Activated CD8-positive, alpha-beta T cell treated with anti-CD3 and anti-CD28 coated beads, Interleukin-2, amount 10 ng/mL, durations not matched to agents 7 days and 5 days (primary cell): ENCODE measurements around the gene VRK2. TPM values are rescaled to one million over a fixed set of nuclear protein-coding genes. Genes with fewer than 3 reads are reported as not detected.

ENCODE experiments used
- ATAC-seq: fragments of 150-1000 bp; cut with Tn5 transposase; one replicate; pipeline ENCODE4 v1.10.0; 2021; ENCODE audit warnings: moderate library complexity
- CTCF ChIA-PET: fragments of 350-600 bp; sonication (Branson Sonifier 250); formaldehyde crosslinking; loops from one replicate; lab custom pipeline; 2021; ENCODE audit warnings: antibody characterized with exemption; lab: Charles Lee
- POLR2A ChIA-PET: fragments of 350-600 bp; sonication (Branson Sonifier 250); formaldehyde crosslinking; loops from one replicate; lab custom pipeline; 2021; ENCODE audit warnings: antibody characterized with exemption; lab: Charles Lee
- DNase-seq: peaks from one replicate; pipeline ENCODE4 v3.0.0-alpha.2; 2020
- H3K27ac Mint-ChIP-seq: one replicate; pipeline ENCODE4 v1.8.0; 2021; ENCODE audit warnings: mild to moderate bottlenecking, mixed read lengths
- H3K27me3 Mint-ChIP-seq: one replicate; pipeline ENCODE4 v1.8.0; 2021; ENCODE audit warnings: low read depth, mixed read lengths
- H3K36me3 Mint-ChIP-seq: one replicate; pipeline ENCODE4 v1.8.0; 2021; ENCODE audit warnings: low read depth, mixed read lengths
- H3K4me1 Mint-ChIP-seq: one replicate; pipeline ENCODE4 v1.8.0; 2021; ENCODE audit warnings: low read depth, mixed read lengths
- H3K4me3 Mint-ChIP-seq: one replicate; pipeline ENCODE4 v1.8.0; 2021; ENCODE audit warnings: mild to moderate bottlenecking, mixed read lengths
- H3K9me3 Mint-ChIP-seq: one replicate; pipeline ENCODE4 v1.8.0; 2022; ENCODE audit warnings: mixed read lengths; ENCODE audit not compliant: insufficient read depth
- total RNA-seq, 2 experiments: library from RNA; stranded (reverse); gene quantifications; one replicate each; pipeline ENCODE4 v1.2.3, GENCODE V29; 2021

VRK2 gene
- total RNA-seq, 2 experiments from 2014 or later, result 24.1 to 26.0 TPM

- no peaks in the 10 kb centered on the region for H3K9me3 Mint-ChIP-seq
- CTCF ChIA-PET, result no interaction called here
- H3K27ac Mint-ChIP-seq, result no peak overlapping the region
- no peak overlapping the region for H3K4me3 Mint-ChIP-seq
- POLR2A ChIA-PET, result interaction anchor here (1.1 kb wide), 1 partner anchor 9 kb away, joined by 5 read pairs; no protein-coding TSS in a partner anchor
- H3K27me3 Mint-ChIP-seq, result no peaks in the 10 kb centered on the region
- H3K4me1 Mint-ChIP-seq, result peaks cover 7% of the 10 kb centered on the region
- peaks cover 46% of the 10 kb centered on the region for H3K36me3 Mint-ChIP-seq
- ATAC-seq, result no peak
- DNase-seq, result no peak
Observed at GRCh38 chr2:58055033-58055786, 8.6 kb downstream of the VRK2 start.

DNA sequence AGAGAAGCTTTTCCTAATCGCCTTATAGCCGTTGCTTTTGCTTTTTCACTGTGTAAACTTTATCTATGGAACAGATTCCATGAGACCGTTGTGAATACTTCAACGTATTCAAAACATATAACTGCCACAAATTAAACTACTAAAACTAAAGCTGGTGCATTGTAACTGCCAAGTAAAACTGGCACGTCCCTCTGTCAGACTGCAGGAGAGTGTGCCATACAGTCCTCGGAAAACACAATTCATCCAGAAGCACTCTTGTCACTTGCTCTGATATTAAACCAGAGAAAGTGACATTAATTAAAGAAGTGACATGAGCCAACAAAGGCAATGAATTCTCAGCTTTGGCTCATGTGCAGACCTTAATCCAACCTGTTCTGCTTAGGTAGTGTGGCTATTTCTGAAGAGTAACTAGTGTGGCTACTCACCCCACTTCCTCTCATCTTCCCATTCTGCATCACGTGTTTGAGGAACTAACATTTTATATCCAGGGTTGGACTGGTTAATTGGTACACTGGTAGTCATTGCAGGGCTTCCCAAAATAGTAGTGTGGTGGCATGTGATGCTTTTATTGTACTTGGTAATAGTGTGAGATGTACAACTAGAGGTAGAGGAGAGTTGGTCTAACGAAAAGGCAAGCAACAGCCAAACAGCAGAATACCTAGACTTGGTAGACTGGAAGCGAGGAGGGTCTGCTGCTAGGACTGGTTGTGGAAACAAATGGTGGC lies 9.7 kb downstream of the VRK2 start:
- H3K9me3 Mint-ChIP-seq, result no peaks in the 10 kb centered on the region

GRCh38 chr2:58057707-58058530 lies 11.3 kb downstream of the VRK2 start:
- POLR2A ChIA-PET, result interaction anchor here (1.5 kb wide), 1 partner anchor 11 kb away, joined by 6 read pairs; the partner anchor contains the start of gene VRK2
- DNase-seq, result no peak

More for the DNA sequence above, 9.7 kb downstream of the VRK2 start:
- POLR2A ChIA-PET, result no interaction called here
- Mint-ChIP-seq H3K4me1 (peaks cover 7% of the 10 kb centered on the region), H3K4me3 (no peak overlapping the region), H3K27ac (no peak overlapping the region), H3K27me3 (no peaks in the 10 kb centered on the region), H3K36me3 (peaks cover 50% of the 10 kb centered on the region)
- ATAC-seq (no peak), DNase-seq (no peak)
- CTCF ChIA-PET, result no interaction called here

GRCh38 chr2:58063641-58064040 lies 17.0 kb downstream of the VRK2 start:
- ChIA-PET CTCF (interaction anchor here (1.7 kb wide), 1 partner anchor 12 kb away, joined by 4 read pairs; no protein-coding TSS in a partner anchor), POLR2A (interaction anchor here (0.7 to 2.1 kb wide), 2 partner anchors 17 to 178 kb away, joined by 4 to 11 read pairs; partner anchors contain the start of genes FANCL and VRK2)
- peaks cover 50% of the 10 kb centered on the region for H3K36me3 Mint-ChIP-seq
- peaks cover 38% of the 10 kb centered on the region for H3K4me1 Mint-ChIP-seq
- DNase-seq, result no peak
- H3K27ac Mint-ChIP-seq, result peak overlapping the region; percentile 74
- H3K9me3 Mint-ChIP-seq, result no peaks in the 10 kb centered on the region
- H3K4me3 Mint-ChIP-seq, result peak overlapping the region; percentile 50
- no peaks in the 10 kb centered on the region for H3K27me3 Mint-ChIP-seq
- ATAC-seq, result no peak

More at GRCh38 chr2:58057707-58058530, 11.3 kb downstream of the VRK2 start:
- Mint-ChIP-seq H3K27me3 (no peaks in the 10 kb centered on the region), H3K4me1 (peaks cover 17% of the 10 kb centered on the region), H3K9me3 (no peaks in the 10 kb centered on the region), H3K27ac (no peak overlapping the region), H3K4me3 (no peak overlapping the region), H3K36me3 (peaks cover 45% of the 10 kb centered on the region)
- ATAC-seq, result no peak
- CTCF ChIA-PET, result no interaction called here

DNA sequence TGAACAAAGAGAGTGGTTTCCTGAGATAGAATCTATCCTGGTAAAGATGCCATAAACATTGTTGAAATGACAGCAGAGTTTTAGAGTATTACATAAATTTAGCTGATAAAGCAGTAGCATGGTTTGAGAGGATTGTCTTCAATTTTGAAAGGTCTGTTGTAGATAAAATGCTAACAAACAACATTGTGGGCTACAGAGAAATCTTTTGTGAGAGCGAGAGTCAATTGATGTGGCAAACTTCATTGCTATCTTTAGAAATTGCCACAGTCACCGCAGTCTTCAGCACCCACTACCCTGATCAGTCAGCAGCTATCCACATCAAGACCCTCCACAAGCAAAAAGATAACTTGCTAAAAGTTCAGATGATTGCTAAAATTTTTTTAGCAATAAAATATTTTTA lies 17.5 kb downstream of the VRK2 start:
- ChIA-PET POLR2A (interaction anchor here (0.7 to 2.1 kb wide), 2 partner anchors 18 to 177 kb away, joined by 4 to 11 read pairs; partner anchors contain the start of genes FANCL and VRK2), CTCF (interaction anchor here (1.7 kb wide), 1 partner anchor 13 kb away, joined by 4 read pairs; no protein-coding TSS in a partner anchor)
- H3K36me3 Mint-ChIP-seq, result peaks cover 50% of the 10 kb centered on the region
- peak; percentile 47 for DNase-seq
- H3K4me3 Mint-ChIP-seq, result peak overlapping the region; percentile 50
- no peaks in the 10 kb centered on the region for H3K27me3 Mint-ChIP-seq
- ATAC-seq, result peak; percentile 90
- peak overlapping the region; percentile 74 for H3K27ac Mint-ChIP-seq
- no peaks in the 10 kb centered on the region for H3K9me3 Mint-ChIP-seq
- H3K4me1 Mint-ChIP-seq, result peaks cover 38% of the 10 kb centered on the region

DNA sequence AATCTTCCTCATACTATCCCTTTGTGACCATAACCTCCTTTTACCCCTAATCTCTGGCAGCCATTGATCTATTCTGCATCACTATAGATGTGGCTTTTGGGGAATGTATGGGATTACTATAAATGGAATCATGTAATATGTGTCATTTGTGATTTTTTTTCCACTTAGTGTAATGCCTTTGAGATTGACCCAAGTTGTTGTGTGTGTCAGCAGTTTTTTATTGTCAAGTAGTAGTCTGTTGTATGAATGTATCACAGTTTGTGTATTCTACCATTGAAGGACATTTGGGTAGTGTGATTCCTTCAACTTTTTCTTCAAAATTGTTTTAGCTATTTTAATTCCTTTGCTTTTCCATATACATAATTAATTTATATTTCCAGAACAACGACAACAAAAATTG lies 18.6 kb downstream of the VRK2 start:
- H3K9me3 Mint-ChIP-seq, result no peaks in the 10 kb centered on the region
- peaks cover 38% of the 10 kb centered on the region for H3K4me1 Mint-ChIP-seq
- ChIA-PET POLR2A (no interaction called here), CTCF (no interaction called here)
- no peak overlapping the region for H3K27ac Mint-ChIP-seq
- DNase-seq (no peak), ATAC-seq (no peak)
- H3K27me3 Mint-ChIP-seq, result no peaks in the 10 kb centered on the region
- peaks cover 53% of the 10 kb centered on the region for H3K36me3 Mint-ChIP-seq
- H3K4me3 Mint-ChIP-seq, result no peak overlapping the region

DNA sequence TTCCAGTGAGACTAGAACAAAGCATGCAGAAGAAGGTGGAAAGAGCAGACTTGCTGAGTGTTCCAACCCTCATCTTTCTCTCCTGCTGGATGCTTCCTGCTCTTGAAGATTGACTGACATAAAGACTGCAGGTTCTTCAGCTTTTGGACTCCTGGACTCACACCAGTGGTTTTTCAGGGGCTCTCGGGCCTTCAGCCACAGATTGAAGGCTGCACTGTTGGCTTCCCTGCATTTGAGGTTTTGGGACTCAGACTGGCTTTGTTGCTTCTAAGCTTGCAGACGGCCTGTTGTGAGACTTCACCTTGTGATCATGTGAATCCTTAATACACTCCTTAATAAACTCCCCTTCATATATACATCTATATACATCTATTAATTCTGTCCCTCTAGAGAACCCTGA lies 20.4 kb downstream of the VRK2 start:
- ATAC-seq (no peak), DNase-seq (no peak)
- CTCF ChIA-PET, result no interaction called here
- H3K27me3 Mint-ChIP-seq, result no peaks in the 10 kb centered on the region
- H3K9me3 Mint-ChIP-seq, result no peaks in the 10 kb centered on the region
- H3K27ac Mint-ChIP-seq, result no peak overlapping the region
- no peak overlapping the region for H3K4me3 Mint-ChIP-seq
- POLR2A ChIA-PET, result no interaction called here
- H3K36me3 Mint-ChIP-seq, result peaks cover 49% of the 10 kb centered on the region
- H3K4me1 Mint-ChIP-seq, result peaks cover 37% of the 10 kb centered on the region

- Mint-ChIP-seq H3K36me3 (peaks cover 53% of the 10 kb centered on the region), H3K27ac (no peak overlapping the region), H3K4me1 (peaks cover 9% of the 10 kb centered on the region), H3K27me3 (no peaks in the 10 kb centered on the region), H3K9me3 (peaks cover 4% of the 10 kb centered on the region), H3K4me3 (no peak overlapping the region)
- no peak for ATAC-seq
- ChIA-PET CTCF (no interaction called here), POLR2A (no interaction called here)
- DNase-seq, result no peak
Observed at GRCh38 chr2:58070765-58071164, 24.2 kb downstream of the VRK2 start.

DNA sequence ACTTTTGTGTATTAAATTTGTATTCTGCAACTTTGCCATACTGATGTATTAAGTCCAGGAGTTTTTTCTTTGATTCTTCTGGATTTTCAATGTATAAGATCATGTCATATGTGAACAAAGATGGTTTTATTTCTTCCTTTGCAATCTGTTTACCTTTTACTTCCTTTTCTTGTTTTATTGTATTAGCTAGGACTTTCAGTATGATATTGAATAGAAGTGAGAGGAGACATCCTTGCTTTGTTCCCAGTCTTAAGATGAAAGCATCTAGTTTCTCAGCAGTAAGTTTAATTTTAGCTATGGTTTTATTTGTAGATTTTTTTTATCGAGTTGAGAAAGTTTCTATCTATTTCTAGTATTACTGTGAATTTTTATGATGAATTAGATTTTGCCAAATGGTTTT lies 25.5 kb downstream of the VRK2 start:
- no peak for ATAC-seq
- H3K4me1 Mint-ChIP-seq, result no peaks in the 10 kb centered on the region
- POLR2A ChIA-PET, result interaction anchor here (0.8 kb wide), 1 partner anchor 26 kb away, joined by 3 read pairs; the partner anchor contains the start of gene VRK2
- H3K9me3 Mint-ChIP-seq, result peaks cover 6% of the 10 kb centered on the region
- peaks cover 41% of the 10 kb centered on the region for H3K36me3 Mint-ChIP-seq
- no peak overlapping the region for H3K27ac Mint-ChIP-seq
- no peak for DNase-seq
- no peaks in the 10 kb centered on the region for H3K27me3 Mint-ChIP-seq
- H3K4me3 Mint-ChIP-seq, result no peak overlapping the region
- CTCF ChIA-PET, result no interaction called here

GRCh38 chr2:58073008-58073407 lies 26.4 kb downstream of the VRK2 start:
- POLR2A ChIA-PET, result no interaction called here
- peaks cover 40% of the 10 kb centered on the region for H3K36me3 Mint-ChIP-seq
- H3K27me3 Mint-ChIP-seq, result no peaks in the 10 kb centered on the region
- peaks cover 7% of the 10 kb centered on the region for H3K9me3 Mint-ChIP-seq
- DNase-seq (no peak), ATAC-seq (no peak)
- CTCF ChIA-PET, result interaction anchor here (0.6 kb wide), 1 partner anchor 408 kb away, joined by 3 read pairs; no protein-coding TSS in a partner anchor
- no peaks in the 10 kb centered on the region for H3K4me1 Mint-ChIP-seq
- no peak overlapping the region for H3K27ac Mint-ChIP-seq
- no peak overlapping the region for H3K4me3 Mint-ChIP-seq

DNA sequence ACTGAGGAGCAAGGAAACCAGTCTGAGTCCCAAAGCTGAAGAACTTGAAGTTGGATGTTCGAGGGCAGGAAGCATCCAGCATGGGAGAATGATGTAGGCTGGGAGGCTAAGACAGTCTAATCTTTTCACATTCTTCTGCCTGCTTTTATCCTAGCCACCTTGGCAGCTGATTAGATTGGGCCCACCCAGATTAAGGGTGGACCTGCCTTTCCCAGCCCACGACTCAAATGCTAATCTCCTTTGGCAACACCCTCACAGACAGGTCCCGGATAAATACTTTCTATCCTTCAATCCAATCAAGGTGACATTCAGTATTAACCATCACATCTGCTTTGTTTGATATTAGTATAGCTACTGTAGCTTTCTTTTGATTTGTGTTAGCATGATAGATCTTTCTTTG lies 27.1 kb downstream of the VRK2 start:
- no peak overlapping the region for H3K27ac Mint-ChIP-seq
- ATAC-seq, result no peak
- H3K9me3 Mint-ChIP-seq, result peaks cover 7% of the 10 kb centered on the region
- DNase-seq, result no peak
- POLR2A ChIA-PET, result no interaction called here
- H3K27me3 Mint-ChIP-seq, result no peaks in the 10 kb centered on the region
- CTCF ChIA-PET, result interaction anchor here (0.6 kb wide), 1 partner anchor 408 kb away, joined by 3 read pairs; no protein-coding TSS in a partner anchor
- no peak overlapping the region for H3K4me3 Mint-ChIP-seq
- peaks cover 33% of the 10 kb centered on the region for H3K36me3 Mint-ChIP-seq
- no peaks in the 10 kb centered on the region for H3K4me1 Mint-ChIP-seq
